K562 (cell line): ENCODE data around the gene RERE. TPM values are rescaled to one million over a fixed set of nuclear protein-coding genes. Genes with fewer than 3 reads are reported as not detected.

Source experiments
- ATAC-seq: fragments of 200-7000 bp; cut with Tn5 transposase; 3 replicates; pipeline ENCODE4 v1.9.1; 2020; ENCODE audit warnings: moderate library complexity
- BruUV-seq: library from RNA; stranded (reverse); fragments of 400-500 nt; replicated peaks from 2 replicates; lab custom pipeline; 2021; lab: Mats Ljungman, UMichigan
- CTCF ChIA-PET: fragments of 300-600 bp; formaldehyde crosslinking; extraction: SDS; loops from one replicate; lab custom pipeline; 2021; ENCODE audit warnings: low intra/inter-chr PET ratio; lab: Yijun Ruan, JAX
- POLR2A ChIA-PET: fragments of 300-600, 350-650 bp; sonication (Branson Sonifier 250); formaldehyde crosslinking; extraction: SDS; loops from one replicate; lab custom pipeline; 2021; ENCODE audit warnings: antibody characterized with exemption, inconsistent platforms; lab: Yijun Ruan, JAX
- DNase-seq, 4 experiments: peaks; one replicate each; pipeline versions ENCODE4 v3.0.0 to v3.0.0-alpha.2; 2011 to 2018; ENCODE audit warnings: low spot score in 3 of 4, mixed read lengths in 3 of 4; ENCODE audit errors: extremely low read depth in 1 of 4
- FAIRE-seq: peaks from 2 replicates; lab custom pipeline; 2011; peaks lifted over from hg19 to GRCh38; lab: Jason Lieb, UNC
- H2AFZ ChIP-seq: 2 replicates; pipeline ENCODE4 v1.6.0; 2011; ENCODE audit warnings: low read depth, low read length, control low read depth, inconsistent platforms
- H3K27ac ChIP-seq: fragments of 200-600 bp; 3 replicates; pipeline ENCODE4 v1.8.0; 2011; ENCODE audit warnings: low read depth, mild to moderate bottlenecking, control low read depth, inconsistent platforms, low read length, moderate library complexity, mixed read lengths; ENCODE audit errors: extremely low read depth
- H3K27me3 ChIP-seq, 2 experiments: fragments of 300-600 bp in 1 of 2; 2 replicates in 1 of 2; 3 replicates in 1 of 2; pipeline versions ENCODE4 v1.6.0 to v1.8.0; 2011; ENCODE audit warnings: inconsistent platforms in 2 of 2, low read length in 2 of 2, mild to moderate bottlenecking in 1 of 2, mixed read lengths in 1 of 2, moderate library complexity in 1 of 2; ENCODE audit not compliant: control insufficient read depth in 2 of 2, insufficient read depth in 2 of 2
- H3K36me3 ChIP-seq: fragments of 300-600 bp; 3 replicates; pipeline ENCODE4 v1.8.0; 2011; ENCODE audit warnings: mild to moderate bottlenecking, low read length, inconsistent platforms; ENCODE audit not compliant: control insufficient read depth, insufficient read depth
- H3K4me1 ChIP-seq, 2 experiments: fragments of 200-600 bp in 1 of 2; replicated peaks in 1 of 2; 2 replicates in 1 of 2; 3 replicates in 1 of 2; pipeline versions ENCODE4 v1.5.1 to v1.8.0; 2011; ENCODE audit warnings: inconsistent platforms in 2 of 2, low read length in 2 of 2, mild to moderate bottlenecking in 1 of 2, mixed read lengths in 1 of 2, moderate library complexity in 1 of 2; ENCODE audit not compliant: control insufficient read depth in 2 of 2, insufficient read depth in 2 of 2
- H3K4me2 ChIP-seq: 2 replicates; pipeline ENCODE4 v1.6.1; 2011; ENCODE audit warnings: low read length, control low read depth, inconsistent platforms, mixed read lengths; ENCODE audit not compliant: insufficient read depth
- H3K4me3 ChIP-seq: fragments of 200-600 bp; sonication (generic), shearing (Covaris generic); 2 replicates; pipeline ENCODE4 v1.5.1; 2016; ENCODE audit warnings: control low read depth, inconsistent platforms
- H3K79me2 ChIP-seq: fragments of 200-600 bp; 3 replicates; pipeline ENCODE4 v1.8.0; 2011; ENCODE audit warnings: low read length, inconsistent platforms; ENCODE audit not compliant: control insufficient read depth, insufficient read depth
- H3K9ac ChIP-seq, 2 experiments: 2 replicates each; pipeline versions ENCODE4 v1.6.0 to v1.6.1; 2011; ENCODE audit warnings: low read depth in 2 of 2, low read length in 2 of 2, control low read depth in 1 of 2, inconsistent platforms in 1 of 2, mild to moderate bottlenecking in 1 of 2, mixed read lengths in 1 of 2; ENCODE audit not compliant: insufficient read depth in 1 of 2
- H3K9me1 ChIP-seq: one replicate; pipeline ENCODE4 v1.6.0; 2011; ENCODE audit warnings: inconsistent platforms, mild to moderate bottlenecking, low read length, moderate library complexity; ENCODE audit not compliant: control insufficient read depth, insufficient read depth
- H3K9me3 ChIP-seq: replicated peaks from 2 replicates; pipeline ENCODE4 v1.5.1; 2011; ENCODE audit warnings: low read depth, low read length, inconsistent platforms; ENCODE audit not compliant: control insufficient read depth, insufficient read depth
- H4K20me1 ChIP-seq: replicated peaks from 2 replicates; pipeline ENCODE4 v1.6.1; 2011; ENCODE audit warnings: low read length, inconsistent platforms, mixed read lengths; ENCODE audit not compliant: control insufficient read depth, insufficient read depth
- BCLAF1 ChIP-seq, 2 experiments: fragments of 450-650 bp in 1 of 2; IDR thresholded peaks; 2 replicates each; pipeline ENCODE4 v1.6.1; 2011 to 2017; ENCODE audit warnings: low read depth in 2 of 2, antibody characterized with exemption in 1 of 2, borderline replicate concordance in 1 of 2, low read length in 1 of 2, mild to moderate bottlenecking in 1 of 2, mixed read lengths in 1 of 2; ENCODE audit not compliant: control insufficient read depth in 1 of 2
- BRD4 ChIP-seq: fragments of 200-600 bp; sonication (generic); IDR thresholded peaks from 2 replicates; pipeline ENCODE4 v1.6.1; 2017; ENCODE audit warnings: inconsistent platforms
- CREB1 ChIP-seq, 2 experiments: sonication (generic) in 1 of 2; formaldehyde crosslinking in 1 of 2; IDR thresholded peaks; 2 replicates each; pipeline versions ENCODE4 v1.6.1 to v1.8.0; 2012 to 2022; ENCODE audit warnings: inconsistent platforms in 1 of 2, mild to moderate bottlenecking in 1 of 2, missing genetic modification reagents in 1 of 2, moderate library complexity in 1 of 2
- ETV6 ChIP-seq, 3 experiments: fragments of 150-350 bp in 1 of 3; sonication (generic) in 1 of 3; formaldehyde crosslinking in 1 of 3; IDR thresholded peaks; 2 replicates each; pipeline versions ENCODE4 v1.6.1 to v1.8.0; 2014 to 2022; ENCODE audit warnings: borderline replicate concordance in 2 of 3, low read depth in 2 of 3, antibody characterized with exemption in 1 of 3, low read length in 1 of 3, mild to moderate bottlenecking in 1 of 3, missing genetic modification reagents in 1 of 3
- GATAD2A ChIP-seq: fragments of 450-650 bp; IDR thresholded peaks from 2 replicates; pipeline ENCODE4 v1.6.1; 2017
- HMG20B ChIP-seq: fragments of 250-450 bp; sonication (Bioruptor Pico); IDR thresholded peaks from 2 replicates; pipeline ENCODE4 v1.5.0; 2021; ENCODE audit warnings: mild to moderate bottlenecking
- KAT7 ChIP-seq: sonication (generic); formaldehyde crosslinking; IDR thresholded peaks from 2 replicates; pipeline ENCODE4 v1.8.0; 2022; ENCODE audit warnings: missing genetic modification reagents, mild to moderate bottlenecking, borderline replicate concordance
- MXI1 ChIP-seq: IDR thresholded peaks from 2 replicates; pipeline ENCODE4 v1.6.1; 2011; ENCODE audit warnings: low read depth, mild to moderate bottlenecking, improper control_type of control experiment, low read length
- NFE2L1 ChIP-seq: fragments of 450-650 bp; IDR thresholded peaks from 2 replicates; pipeline ENCODE4 v1.6.1; 2016; ENCODE audit warnings: missing genetic modification characterization, low read depth, mild to moderate bottlenecking, missing compliant biosample characterization, moderate library complexity, borderline replicate concordance
- RFX1 ChIP-seq: fragments of 450-650 bp; IDR thresholded peaks from 2 replicates; pipeline ENCODE4 v1.6.1; 2016; ENCODE audit warnings: mild to moderate bottlenecking, moderate library complexity
- TCF7L2 ChIP-seq: fragments of 150-350 bp; IDR thresholded peaks from 2 replicates; pipeline ENCODE4 v1.6.1; 2016; ENCODE audit warnings: low read depth, mild to moderate bottlenecking, low read length, moderate library complexity
- WGBS: fragments of 100-300 bp; shearing (Covaris generic); methylation state at CpG from one replicate; pipeline ENCODE4 v1.1.6; 2016; ENCODE audit warnings: low coverage, mixed read lengths; ENCODE audit not compliant: insufficient coverage; ENCODE audit errors: missing lambda C conversion rate; 5-methylcytosine and 5-hydroxymethylcytosine counted together
- in situ Hi-C: fragments of 300-500 bp; cut with MboI; formaldehyde crosslinking; loops from 4 replicates; pipeline ENCODE4 v1.15.0; 2018; ENCODE audit warnings: inconsistent platforms, mixed read lengths
- intact Hi-C: fragments of 100-400 bp; cut with micrococcal nuclease; formaldehyde crosslinking; loops from 2 replicates; pipeline ENCODE4 v1.14.2; 2022
- polyA plus RNA-seq, 8 experiments: library from polyadenylated mRNA; depleted of rRNA in 4 of 8; stranded (reverse) in 5 of 8; unstranded in 3 of 8; fragments of >200 nt; fragmentation: Nextera tagmentation in 2 of 8; fragmentation: Illumina TruSeq in 1 of 8; extraction: Ambion mirVana in 2 of 8; extraction: Trizol in 1 of 8; gene quantifications; 2 replicates each; pipeline versions ENCODE4 v1.2.1 to v1.2.3, GENCODE V29; 2011 to 2014; ENCODE audit warnings: inconsistent platforms in 1 of 8, missing spikeins in 1 of 8
- total RNA-seq, 7 experiments: library from RNA; depleted of rRNA in 6 of 7; stranded (reverse); fragments of >200 nt in 6 of 7; fragmentation: Illumina TruSeq in 2 of 7; extraction: Trizol in 2 of 7; gene quantifications; 2 replicates each; pipeline versions ENCODE4 v1.2.1 to v1.2.3, GENCODE V29; 2011 to 2021; ENCODE audit warnings: low replicate concordance in 1 of 7
- TF ChIP-seq, protein P1 (sequence below): sonication (generic); formaldehyde crosslinking; IDR thresholded peaks from 2 replicates; pipeline ENCODE4 v1.8.0; 2022; ENCODE audit warnings: missing genetic modification reagents, mild to moderate bottlenecking, borderline replicate concordance
- TF ChIP-seq, protein P2 (sequence below), 2 experiments: fragments of 450-650 bp in 1 of 2; sonication (generic) in 1 of 2; formaldehyde crosslinking; conservative IDR thresholded peaks; 2 replicates each; pipeline versions ENCODE4 v1.4.0 to v1.8.1; 2020 to 2022; ENCODE audit warnings: mild to moderate bottlenecking in 1 of 2, missing genetic modification reagents in 1 of 2

RERE gene
- total and polyA plus RNA-seq, 9 of the 15 experiments (the other 6 are each of a cell fraction or from before 2014, with no cell fraction given), result 3.0 to 51.5 (median 13.4) TPM

DNA sequence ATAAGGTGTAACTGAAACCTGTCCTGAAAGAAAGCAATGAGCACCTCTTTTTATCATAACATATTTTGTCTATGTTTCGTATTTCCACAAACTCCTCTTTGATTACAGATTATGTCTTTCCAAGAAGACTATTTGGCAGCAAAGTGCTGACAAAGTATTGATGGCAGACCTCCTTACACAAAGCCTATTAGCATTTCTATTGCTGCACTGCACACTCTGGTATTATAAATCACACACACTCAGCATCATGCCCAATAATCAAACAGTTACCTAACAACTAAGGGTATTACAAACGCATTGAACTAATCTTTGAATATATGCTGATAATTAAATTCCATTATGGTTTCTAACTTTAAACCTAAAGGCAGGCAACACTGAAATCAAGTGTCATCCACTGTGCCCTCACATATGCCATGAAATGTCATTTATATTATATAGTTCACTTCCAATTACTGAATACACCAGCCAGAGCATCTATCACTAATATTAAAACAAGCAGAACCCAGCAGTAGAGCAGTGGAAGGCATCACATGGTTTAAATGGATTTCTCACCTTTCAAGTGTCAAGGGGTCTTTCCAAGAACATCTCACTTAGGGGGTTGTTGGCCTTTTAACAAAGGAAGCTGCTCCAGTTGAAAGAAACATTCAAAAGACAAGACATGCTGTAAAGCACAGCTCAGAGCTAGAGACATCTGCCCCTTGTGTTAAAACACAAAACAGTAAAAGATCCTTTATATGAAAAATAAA is 239.1 kb downstream of the RERE start (continued):
- TF ChIP-seq BCLAF1 (IDR thresholded peaks at IDR 0.05; ENCODE audit: borderline replicate concordance in 1 of 2, control insufficient read depth in 1 of 2, low read depth in 2 of 2, low read length in 1 of 2) (no peak), MXI1 (no peak), CREB1 (IDR thresholded peaks at IDR 0.05) (no peak), CREB1 (CRISPR knock-in tag; IDR thresholded peaks at IDR 0.05) (no peak)

DNA sequence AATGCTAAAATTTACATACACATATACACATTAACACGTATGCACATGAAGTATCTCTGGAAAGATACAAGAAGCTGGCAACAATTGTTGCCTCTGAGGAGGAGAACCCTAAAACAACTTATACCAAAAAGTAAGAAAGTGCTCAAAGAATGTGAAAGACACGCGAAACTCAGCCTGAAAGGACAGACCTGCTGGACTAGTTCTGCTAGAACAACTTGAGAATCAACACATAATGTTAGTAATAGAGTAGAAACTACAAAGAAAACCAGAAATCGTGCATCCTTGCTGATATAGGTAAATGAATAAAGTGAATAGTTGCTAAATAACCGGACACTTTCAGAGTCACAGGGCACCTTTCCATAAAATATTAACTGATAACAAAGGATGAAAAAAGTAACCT is 242.5 kb downstream of the RERE start:
- Histone ChIP-seq H3K27me3 (no peaks in the 10 kb centered on the region), H2AFZ (no peak overlapping the region), H3K4me1 (peaks cover 0 to 12% of the 10 kb centered on the region in 2 experiments; a peak in 3 of 5 replicates), H4K20me1 (no peaks in the 10 kb centered on the region), H3K9me1 (no peaks in the 10 kb centered on the region), H3K9me3 (no peaks in the 10 kb centered on the region), H3K4me3 (no peak overlapping the region), H3K36me3 (no peaks in the 10 kb centered on the region; the same call in 2 of the 3 replicates), H3K27ac (no peak overlapping the region), H3K79me2 (no peaks in the 10 kb centered on the region; the same call in 2 of the 3 replicates), H3K9ac (no peak overlapping the region), H3K4me2 (no peak overlapping the region)
- BruUV-seq, result no TSS peak
- intact Hi-C loops, result no loop called here
- ATAC-seq (no peak), FAIRE-seq (no peak), DNase-seq (no peak)
- 75% methylated on average over 5 of the region's 5 CpGs for WGBS
- POLR2A ChIA-PET, result interaction anchor here (2.8 kb wide), 1 partner anchor 11 kb away, joined by 10 read pairs; no protein-coding TSS in a partner anchor
- CTCF ChIA-PET, result no interaction called here
- in situ Hi-C loops, result loop anchor here (10.0 kb wide), 1 partner anchor 1180 kb away; no protein-coding TSS in a partner anchor
- TF ChIP-seq BRD4, result no peak
- TF ChIP-seq NFE2L1 (tag), result no peak
- no peak for TF ChIP-seq RFX1
- no peak for TF ChIP-seq HMG20B (CRISPR knock-in tag)
- TF ChIP-seq, protein P1, sequence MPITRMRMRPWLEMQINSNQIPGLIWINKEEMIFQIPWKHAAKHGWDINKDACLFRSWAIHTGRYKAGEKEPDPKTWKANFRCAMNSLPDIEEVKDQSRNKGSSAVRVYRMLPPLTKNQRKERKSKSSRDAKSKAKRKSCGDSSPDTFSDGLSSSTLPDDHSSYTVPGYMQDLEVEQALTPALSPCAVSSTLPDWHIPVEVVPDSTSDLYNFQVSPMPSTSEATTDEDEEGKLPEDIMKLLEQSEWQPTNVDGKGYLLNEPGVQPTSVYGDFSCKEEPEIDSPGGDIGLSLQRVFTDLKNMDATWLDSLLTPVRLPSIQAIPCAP (CRISPR knock-in tag), result no peak
- no peak for TF ChIP-seq GATAD2A
- no peak for TF ChIP-seq TCF7L2
- TF ChIP-seq, protein P2, sequence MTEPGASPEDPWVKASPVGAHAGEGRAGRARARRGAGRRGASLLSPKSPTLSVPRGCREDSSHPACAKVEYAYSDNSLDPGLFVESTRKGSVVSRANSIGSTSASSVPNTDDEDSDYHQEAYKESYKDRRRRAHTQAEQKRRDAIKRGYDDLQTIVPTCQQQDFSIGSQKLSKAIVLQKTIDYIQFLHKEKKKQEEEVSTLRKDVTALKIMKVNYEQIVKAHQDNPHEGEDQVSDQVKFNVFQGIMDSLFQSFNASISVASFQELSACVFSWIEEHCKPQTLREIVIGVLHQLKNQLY (CRISPR knock-in tag; conservative IDR thresholded peaks at IDR 0.05), result no peak
- TF ChIP-seq ETV6 (IDR thresholded peaks at IDR 0.05; ENCODE audit: borderline replicate concordance in 1 of 2, low read depth in 2 of 2, low read length in 1 of 2), result no peak
- TF ChIP-seq ETV6 (CRISPR knock-in tag; IDR thresholded peaks at IDR 0.05; ENCODE audit: borderline replicate concordance), result no peak
- no peak for TF ChIP-seq KAT7 (CRISPR knock-in tag)
